Measurements from ENCODE around the gene CDK6.
A peak's percentile ranks its signal among the peaks of the same experiment; 100 is the strongest.

CDK6 gene

GRCh38 chr7:92631850-92632487 lies 204.4 kb downstream of the CDK6 start:
- Histone ChIP-seq H3K79me2 (ENCODE audit: insufficient read depth, low read length) (peaks cover 100% of the 10 kb centered on the region), H3K27me3 (ENCODE audit: insufficient read depth, low read length, poor library complexity) (no peaks in the 10 kb centered on the region), H3K4me1 (ENCODE audit: insufficient read depth, low read length) (peaks cover 90% of the 10 kb centered on the region), H4K20me1 (ENCODE audit: insufficient read depth, low read length) (no peaks in the 10 kb centered on the region), H3K9me3 (ENCODE audit: insufficient read depth, low read length, severe bottlenecking) (no peaks in the 10 kb centered on the region), H3K4me3 (ENCODE audit: low read depth in 1 of 2, low read length in 2 of 2) (no peak overlapping the region), H3K9ac (ENCODE audit: low read depth, low read length) (no peak overlapping the region), H2AFZ (ENCODE audit: low read depth, low read length) (no peak overlapping the region), H3K4me2 (ENCODE audit: insufficient read depth, low read length) (no peak overlapping the region), H3K27ac (ENCODE audit: low read length) (peak overlapping the region; percentile 99), H3K36me3 (ENCODE audit: insufficient read depth, low read length) (peaks cover 54% of the 10 kb centered on the region)
- TF ChIP-seq CTCF (IDR thresholded peaks at IDR 0.05; ENCODE audit: borderline replicate concordance, extremely low read depth, low read length, poor library complexity, severe bottlenecking): no peak
- TF ChIP-seq EZH2 (IDR thresholded peaks at IDR 0.05; ENCODE audit: borderline replicate concordance, low read depth, low read length, severe bottlenecking): no peak
- DNase-seq: no peak
- ATAC-seq (ENCODE audit: insufficient read depth, low read depth): no peak

- ATAC-seq (ENCODE audit: insufficient read depth, low read depth) (peak; percentile 63), DNase-seq (peak; percentile 63)
- Histone ChIP-seq H3K27me3 (ENCODE audit: insufficient read depth, low read length, poor library complexity) (no peaks in the 10 kb centered on the region), H3K4me1 (ENCODE audit: insufficient read depth, low read length) (peaks cover 90% of the 10 kb centered on the region), H3K27ac (ENCODE audit: low read length) (peak overlapping the region; percentile 99), H3K4me2 (ENCODE audit: insufficient read depth, low read length) (no peak overlapping the region), H3K4me3 (ENCODE audit: low read depth in 1 of 2, low read length in 2 of 2) (no peak overlapping the region), H3K79me2 (ENCODE audit: insufficient read depth, low read length) (peaks cover 100% of the 10 kb centered on the region), H3K9me3 (ENCODE audit: insufficient read depth, low read length, severe bottlenecking) (no peaks in the 10 kb centered on the region), H4K20me1 (ENCODE audit: insufficient read depth, low read length) (no peaks in the 10 kb centered on the region), H3K9ac (ENCODE audit: low read depth, low read length) (no peak overlapping the region; the same call in 1 of the 2 replicates), H2AFZ (ENCODE audit: low read depth, low read length) (no peak overlapping the region), H3K36me3 (ENCODE audit: insufficient read depth, low read length) (peaks cover 60% of the 10 kb centered on the region)
- TF ChIP-seq CTCF (IDR thresholded peaks at IDR 0.05; ENCODE audit: borderline replicate concordance, extremely low read depth, low read length, poor library complexity, severe bottlenecking): no peak
- no peak for TF ChIP-seq EZH2 (IDR thresholded peaks at IDR 0.05; ENCODE audit: borderline replicate concordance, low read depth, low read length, severe bottlenecking)
Measured at GRCh38 chr7:92631067-92631849, 205.1 kb downstream of the CDK6 start.

- no peaks in the 10 kb centered on the region for H3K27me3 ChIP-seq (ENCODE audit: insufficient read depth, low read length, poor library complexity)
- H3K4me1 ChIP-seq (ENCODE audit: insufficient read depth, low read length): peaks cover 90% of the 10 kb centered on the region
- no peak for TF ChIP-seq CTCF (IDR thresholded peaks at IDR 0.05; ENCODE audit: borderline replicate concordance, extremely low read depth, low read length, poor library complexity, severe bottlenecking)
- no peak for TF ChIP-seq EZH2 (IDR thresholded peaks at IDR 0.05; ENCODE audit: borderline replicate concordance, low read depth, low read length, severe bottlenecking)
- H3K36me3 ChIP-seq (ENCODE audit: insufficient read depth, low read length): peaks cover 62% of the 10 kb centered on the region
- peak overlapping the region; percentile 27 for H3K27ac ChIP-seq (ENCODE audit: low read length)
- DNase-seq: no peak
- H4K20me1 ChIP-seq (ENCODE audit: insufficient read depth, low read length): no peaks in the 10 kb centered on the region
- H2AFZ ChIP-seq (ENCODE audit: low read depth, low read length): no peak overlapping the region
- no peak overlapping the region for H3K4me3 ChIP-seq (ENCODE audit: low read depth in 1 of 2, low read length in 2 of 2)
- no peak overlapping the region for H3K4me2 ChIP-seq (ENCODE audit: insufficient read depth, low read length)
- no peak overlapping the region for H3K9ac ChIP-seq (ENCODE audit: low read depth, low read length)
- peaks cover 100% of the 10 kb centered on the region for H3K79me2 ChIP-seq (ENCODE audit: insufficient read depth, low read length)
- ATAC-seq (ENCODE audit: insufficient read depth, low read depth): no peak
- H3K9me3 ChIP-seq (ENCODE audit: insufficient read depth, low read length, severe bottlenecking): no peaks in the 10 kb centered on the region
Measured at GRCh38 chr7:92629779-92630178, 206.6 kb downstream of the CDK6 start.
